HG02970 (cell line): ENCODE data around the gene ZEB2.
A peak's percentile ranks its signal among the peaks of the same experiment; 100 is the strongest.

Source experiments
- ATAC-seq: cut with Tn5 transposase; IDR thresholded peaks from one replicate; pipeline ENCODE4 v1.9.1; 2021; ENCODE audit warnings: mild to moderate bottlenecking, moderate library complexity, moderate number of reproducible peaks; ENCODE audit not compliant: unreplicated experiment, low FRiP score

ZEB2 gene

GRCh38 chr2:144402251-144402650, 117.7 kb downstream of the ZEB2 start:
- ATAC-seq, result no peak

GRCh38 chr2:144401036-144401435, 118.9 kb downstream of the ZEB2 start:
- no peak for ATAC-seq

- ATAC-seq, result no peak
Observed at GRCh38 chr2:144396318-144396717, 123.6 kb downstream of the ZEB2 start.

- ATAC-seq, result no peak
Observed at GRCh38 chr2:144390424-144391020, 129.4 kb downstream of the ZEB2 start.

GRCh38 chr2:144389930-144390311, 130.0 kb downstream of the ZEB2 start:
- ATAC-seq, result no peak

GRCh38 chr2:144389151-144389929, 130.6 kb downstream of the ZEB2 start:
- no peak for ATAC-seq

GRCh38 chr2:144385381-144385780, 134.5 kb downstream of the ZEB2 start:
- no peak for ATAC-seq

- ATAC-seq, result no peak
Observed at GRCh38 chr2:144383571-144384100, 136.3 kb downstream of the ZEB2 start.

- ATAC-seq, result peak; percentile 91
Observed at GRCh38 chr2:144382849-144383248, 137.1 kb downstream of the ZEB2 start.

GRCh38 chr2:144381716-144382115, 138.2 kb downstream of the ZEB2 start:
- no peak for ATAC-seq

GRCh38 chr2:144379851-144380311, 140.0 kb downstream of the ZEB2 start:
- ATAC-seq, result no peak

- ATAC-seq, result no peak
Observed at GRCh38 chr2:144378551-144378950, 141.4 kb downstream of the ZEB2 start.

GRCh38 chr2:144377914-144378313, 142.0 kb downstream of the ZEB2 start:
- ATAC-seq, result no peak

- ATAC-seq, result no peak
Observed at GRCh38 chr2:144376926-144377325, 143.0 kb downstream of the ZEB2 start.

GRCh38 chr2:144376460-144376859, 143.5 kb downstream of the ZEB2 start:
- no peak for ATAC-seq

GRCh38 chr2:144374163-144374661, 145.7 kb downstream of the ZEB2 start:
- no peak for ATAC-seq

- no peak for ATAC-seq
Observed at GRCh38 chr2:144372410-144373080, 147.4 kb downstream of the ZEB2 start.

GRCh38 chr2:144370937-144371584, 148.9 kb downstream of the ZEB2 start:
- ATAC-seq, result no peak

GRCh38 chr2:144369416-144369815, 150.5 kb downstream of the ZEB2 start:
- no peak for ATAC-seq

GRCh38 chr2:144366825-144367429, 153.0 kb downstream of the ZEB2 start:
- no peak for ATAC-seq
